LNCAP (cell line): Measurements from ENCODE around the gene TCEA2.

Source experiments
- CTCF ChIP-seq: fragments of 450-650 bp; IDR thresholded peaks from 2 replicates; pipeline ENCODE4 v1.5.1; 2017; ENCODE audit warnings: mild to moderate bottlenecking

Gene TCEA2

GRCh38 chr20:64119301-64119680 lies 56.3 kb downstream of the TCEA2 start:
- TF ChIP-seq CTCF: no peak

GRCh38 chr20:64119681-64120341 lies 56.8 kb downstream of the TCEA2 start:
- TF ChIP-seq CTCF: no peak

GRCh38 chr20:64121586-64121985 lies 58.6 kb downstream of the TCEA2 start:
- no peak for TF ChIP-seq CTCF
